Liver (tissue), 3 donors: ENCODE measurements around the gene XYLT1.

Experiments used
- GABPA ChIP-seq, 2 donors: IDR thresholded peaks in 1 of 2; conservative IDR thresholded peaks in 1 of 2; 2 replicates each; pipeline ENCODE4 v1.6.1; 2016; ENCODE audit warnings: antibody characterized with exemption in 2 of 2, mild to moderate bottlenecking in 1 of 2, moderate library complexity in 1 of 2
- HNF4G ChIP-seq: IDR thresholded peaks from 2 replicates; pipeline ENCODE4 v1.6.1; 2016; ENCODE audit warnings: antibody characterized with exemption
- RAD21 ChIP-seq, 2 donors: IDR thresholded peaks; 2 replicates each; pipeline ENCODE4 v1.6.1; 2016; ENCODE audit warnings: antibody characterized with exemption in 2 of 2, mild to moderate bottlenecking in 2 of 2
- REST ChIP-seq: IDR thresholded peaks from 2 replicates; pipeline ENCODE4 v1.6.1; 2016; ENCODE audit warnings: antibody characterized with exemption, mild to moderate bottlenecking
- YY1 ChIP-seq: IDR thresholded peaks from 2 replicates; pipeline ENCODE4 v1.6.1; 2016; ENCODE audit warnings: antibody characterized with exemption, mild to moderate bottlenecking
- TF ChIP-seq, protein P1 (sequence below): fragments of 150-350 bp; IDR thresholded peaks from 2 replicates; pipeline ENCODE4 v1.5.1; 2017; ENCODE audit warnings: improper control_type of control experiment, low read depth, low read length; ENCODE audit not compliant: missing input control
- TF ChIP-seq, protein P2 (sequence below): IDR thresholded peaks from 2 replicates; pipeline ENCODE4 v1.6.1; 2016; ENCODE audit warnings: antibody characterized with exemption
- donor health status: healthy.
- donor health status: healthy.

GRCh38 chr16:17224350-17224749 lies 246.4 kb downstream of the XYLT1 start:
- TF ChIP-seq, protein P1, sequence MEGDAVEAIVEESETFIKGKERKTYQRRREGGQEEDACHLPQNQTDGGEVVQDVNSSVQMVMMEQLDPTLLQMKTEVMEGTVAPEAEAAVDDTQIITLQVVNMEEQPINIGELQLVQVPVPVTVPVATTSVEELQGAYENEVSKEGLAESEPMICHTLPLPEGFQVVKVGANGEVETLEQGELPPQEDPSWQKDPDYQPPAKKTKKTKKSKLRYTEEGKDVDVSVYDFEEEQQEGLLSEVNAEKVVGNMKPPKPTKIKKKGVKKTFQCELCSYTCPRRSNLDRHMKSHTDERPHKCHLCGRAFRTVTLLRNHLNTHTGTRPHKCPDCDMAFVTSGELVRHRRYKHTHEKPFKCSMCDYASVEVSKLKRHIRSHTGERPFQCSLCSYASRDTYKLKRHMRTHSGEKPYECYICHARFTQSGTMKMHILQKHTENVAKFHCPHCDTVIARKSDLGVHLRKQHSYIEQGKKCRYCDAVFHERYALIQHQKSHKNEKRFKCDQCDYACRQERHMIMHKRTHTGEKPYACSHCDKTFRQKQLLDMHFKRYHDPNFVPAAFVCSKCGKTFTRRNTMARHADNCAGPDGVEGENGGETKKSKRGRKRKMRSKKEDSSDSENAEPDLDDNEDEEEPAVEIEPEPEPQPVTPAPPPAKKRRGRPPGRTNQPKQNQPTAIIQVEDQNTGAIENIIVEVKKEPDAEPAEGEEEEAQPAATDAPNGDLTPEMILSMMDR: no peak
- TF ChIP-seq, protein P2, sequence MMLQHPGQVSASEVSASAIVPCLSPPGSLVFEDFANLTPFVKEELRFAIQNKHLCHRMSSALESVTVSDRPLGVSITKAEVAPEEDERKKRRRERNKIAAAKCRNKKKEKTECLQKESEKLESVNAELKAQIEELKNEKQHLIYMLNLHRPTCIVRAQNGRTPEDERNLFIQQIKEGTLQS: no peak
- no peak for TF ChIP-seq RAD21 (IDR thresholded peaks at IDR 0.05)
- TF ChIP-seq GABPA (IDR thresholded peaks at IDR 0.05 in 1 of 2, conservative IDR thresholded peaks at IDR 0.05 in 1 of 2): no peak
- no peak for TF ChIP-seq HNF4G
- TF ChIP-seq REST: no peak
- no peak for TF ChIP-seq YY1
